ENCODE data around the gene APELA.

Gene APELA, protein sequence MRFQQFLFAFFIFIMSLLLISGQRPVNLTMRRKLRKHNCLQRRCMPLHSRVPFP

GRCh38 chr4:164876700-164877324 lies at the start of gene APELA:
TSS of gene APELA (plus strand) at chr4:164877178. CDS start at chr4:164877332, 154 bp downstream.
- DNase-seq (ENCODE audit: low spot score), result no peak
- ChIA-PET POLR2A (ENCODE audit: low non-redundant PET) (no interaction called here), CTCF (no interaction called here)
- no peak within 1 kb of the TSS for H3K27ac ChIP-seq
- TF ChIP-seq, protein P1, sequence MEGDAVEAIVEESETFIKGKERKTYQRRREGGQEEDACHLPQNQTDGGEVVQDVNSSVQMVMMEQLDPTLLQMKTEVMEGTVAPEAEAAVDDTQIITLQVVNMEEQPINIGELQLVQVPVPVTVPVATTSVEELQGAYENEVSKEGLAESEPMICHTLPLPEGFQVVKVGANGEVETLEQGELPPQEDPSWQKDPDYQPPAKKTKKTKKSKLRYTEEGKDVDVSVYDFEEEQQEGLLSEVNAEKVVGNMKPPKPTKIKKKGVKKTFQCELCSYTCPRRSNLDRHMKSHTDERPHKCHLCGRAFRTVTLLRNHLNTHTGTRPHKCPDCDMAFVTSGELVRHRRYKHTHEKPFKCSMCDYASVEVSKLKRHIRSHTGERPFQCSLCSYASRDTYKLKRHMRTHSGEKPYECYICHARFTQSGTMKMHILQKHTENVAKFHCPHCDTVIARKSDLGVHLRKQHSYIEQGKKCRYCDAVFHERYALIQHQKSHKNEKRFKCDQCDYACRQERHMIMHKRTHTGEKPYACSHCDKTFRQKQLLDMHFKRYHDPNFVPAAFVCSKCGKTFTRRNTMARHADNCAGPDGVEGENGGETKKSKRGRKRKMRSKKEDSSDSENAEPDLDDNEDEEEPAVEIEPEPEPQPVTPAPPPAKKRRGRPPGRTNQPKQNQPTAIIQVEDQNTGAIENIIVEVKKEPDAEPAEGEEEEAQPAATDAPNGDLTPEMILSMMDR (conservative IDR thresholded peaks at IDR 0.05; ENCODE audit: low read depth), result no peak

GRCh38 chr4:164828955-164829354 lies 48.0 kb upstream of the APELA start:
- H3K27ac ChIP-seq, result no peak overlapping the region
- no peak for DNase-seq (ENCODE audit: low spot score)
- CTCF ChIA-PET, result interaction anchor here (0.7 kb wide), 1 partner anchor 30 kb away, joined by 3 read pairs; no protein-coding TSS in a partner anchor
- TF ChIP-seq, protein P1 (conservative IDR thresholded peaks at IDR 0.05; ENCODE audit: low read depth), result no peak
- POLR2A ChIA-PET (ENCODE audit: low non-redundant PET), result no interaction called here

DNA sequence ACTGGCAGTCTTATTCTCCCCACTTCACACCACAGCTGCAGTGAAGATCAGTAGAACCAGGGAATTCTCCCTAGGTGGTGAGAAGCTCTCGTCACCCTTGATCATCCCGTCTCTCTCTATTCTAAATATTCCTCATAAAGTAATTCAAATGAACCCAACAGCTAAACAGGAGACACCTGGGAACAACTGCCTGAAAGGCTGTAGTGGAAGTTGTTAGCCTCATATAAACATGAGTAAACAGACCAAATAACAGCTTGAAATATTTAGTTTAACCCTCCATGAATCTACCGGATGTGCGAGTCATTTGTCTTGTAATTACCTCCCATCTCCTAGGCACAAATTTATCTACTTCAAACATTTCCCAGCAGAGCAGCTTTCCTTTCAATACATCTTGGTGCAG lies 30.4 kb upstream of the APELA start:
- DNase-seq (ENCODE audit: low spot score), result no peak
- POLR2A ChIA-PET (ENCODE audit: low non-redundant PET), result no interaction called here
- no peak overlapping the region for H3K27ac ChIP-seq
- TF ChIP-seq, protein P1 (conservative IDR thresholded peaks at IDR 0.05; ENCODE audit: low read depth), result no peak
- CTCF ChIA-PET, result no interaction called here

DNA sequence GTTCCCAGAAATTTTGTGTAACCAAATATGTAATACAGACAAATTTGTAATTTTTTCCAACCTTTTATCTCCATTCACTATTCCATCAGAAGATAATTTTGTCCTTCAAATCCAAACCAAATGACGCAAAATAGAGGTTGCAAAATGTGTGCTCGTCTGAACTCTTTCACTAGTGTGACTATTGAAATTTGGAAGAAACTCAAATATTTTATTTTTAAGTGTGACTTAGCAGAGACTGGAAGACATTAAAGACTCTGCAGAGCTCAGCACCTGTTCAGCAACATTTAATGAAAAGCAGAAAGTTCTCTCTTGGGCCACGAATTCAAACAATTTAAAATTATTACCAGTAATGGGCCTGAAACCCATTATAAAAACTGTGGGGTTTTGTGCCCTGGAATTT lies 30.0 kb upstream of the APELA start:
- no peak overlapping the region for H3K27ac ChIP-seq
- CTCF ChIA-PET, result no interaction called here
- no peak for DNase-seq (ENCODE audit: low spot score)
- TF ChIP-seq, protein P1 (conservative IDR thresholded peaks at IDR 0.05; ENCODE audit: low read depth), result no peak
- POLR2A ChIA-PET (ENCODE audit: low non-redundant PET), result no interaction called here

GRCh38 chr4:164847967-164848649 lies 28.9 kb upstream of the APELA start:
- H3K27ac ChIP-seq, result no peak overlapping the region
- CTCF ChIA-PET, result interaction anchor here (0.6 kb wide), 1 partner anchor 26 kb away, joined by 3 read pairs; no protein-coding TSS in a partner anchor
- POLR2A ChIA-PET (ENCODE audit: low non-redundant PET), result no interaction called here
- no peak for DNase-seq (ENCODE audit: low spot score)
- TF ChIP-seq, protein P1 (conservative IDR thresholded peaks at IDR 0.05; ENCODE audit: low read depth), result no peak

GRCh38 chr4:164856396-164856795 lies 20.6 kb upstream of the APELA start:
- no peak for DNase-seq (ENCODE audit: low spot score)
- POLR2A ChIA-PET (ENCODE audit: low non-redundant PET), result no interaction called here
- TF ChIP-seq, protein P1 (conservative IDR thresholded peaks at IDR 0.05; ENCODE audit: low read depth), result no peak
- CTCF ChIA-PET, result no interaction called here
- H3K27ac ChIP-seq, result no peak overlapping the region
